HG02938 (cell line): Measurements from ENCODE around the gene EXOC6B.

Experiments used
- ATAC-seq: cut with Tn5 transposase; IDR thresholded peaks from one replicate; pipeline ENCODE4 v1.9.1; 2021; ENCODE audit warnings: mild to moderate bottlenecking, moderate library complexity; ENCODE audit not compliant: unreplicated experiment

Gene EXOC6B

DNA sequence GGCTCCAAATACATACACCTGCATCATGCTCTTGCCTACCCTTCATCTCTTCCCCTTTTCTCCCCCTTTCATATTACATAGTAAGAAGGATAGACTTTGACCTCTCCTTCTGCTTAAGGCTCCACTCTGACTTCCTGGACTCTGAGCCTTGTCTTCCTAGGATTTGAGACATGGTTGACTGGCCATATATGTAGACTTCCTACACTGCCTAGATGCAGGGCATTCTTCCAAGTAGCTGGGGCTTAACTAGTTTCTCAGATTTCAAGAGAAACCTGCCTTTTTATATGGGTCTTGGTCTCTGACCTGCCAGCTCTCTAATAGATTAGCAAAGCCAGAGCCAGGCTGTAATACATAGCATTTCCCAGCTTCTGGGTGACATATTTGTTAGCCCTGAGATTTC is 642.8 kb downstream of the EXOC6B start:
- no peak for ATAC-seq

DNA sequence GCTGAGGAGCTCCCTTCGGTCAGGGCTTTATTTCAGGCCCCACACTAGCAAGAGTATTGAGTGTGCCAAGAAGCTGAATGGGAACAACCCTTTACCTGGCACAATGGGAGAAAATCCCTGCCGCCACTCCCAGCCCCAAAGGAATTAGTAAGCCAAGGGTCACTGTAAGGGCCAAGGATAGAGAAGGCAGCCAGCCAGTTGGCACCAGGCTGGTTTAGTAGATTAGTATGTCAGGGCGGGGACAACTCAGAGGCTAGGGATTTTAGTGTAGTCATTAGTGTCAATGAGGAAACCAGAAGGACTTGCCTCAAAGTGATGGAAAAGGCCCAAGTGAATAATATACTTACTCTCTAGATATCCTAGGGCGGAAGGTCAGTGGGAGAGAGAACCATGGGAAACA is 643.3 kb downstream of the EXOC6B start:
- no peak for ATAC-seq

DNA sequence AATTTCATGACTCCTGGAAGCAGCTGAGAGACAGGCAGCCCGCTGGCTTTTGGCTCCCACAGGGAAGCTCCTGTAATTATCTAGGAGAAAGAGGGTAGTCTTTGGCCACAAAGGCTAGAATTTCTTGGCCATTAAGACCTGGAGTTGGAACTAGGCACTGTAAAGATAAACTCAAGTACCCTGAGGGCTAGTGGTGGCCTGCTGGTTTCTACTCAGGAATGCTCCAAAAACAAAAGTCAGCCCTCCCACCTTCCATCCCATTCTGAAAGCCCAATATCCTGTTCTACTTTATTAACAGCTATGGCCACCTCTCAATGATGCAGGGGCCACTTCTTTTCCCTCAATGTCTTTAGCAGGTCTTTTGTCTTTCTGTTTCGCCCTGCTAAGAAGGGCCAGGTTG is 644.2 kb downstream of the EXOC6B start:
- ATAC-seq, result no peak

DNA sequence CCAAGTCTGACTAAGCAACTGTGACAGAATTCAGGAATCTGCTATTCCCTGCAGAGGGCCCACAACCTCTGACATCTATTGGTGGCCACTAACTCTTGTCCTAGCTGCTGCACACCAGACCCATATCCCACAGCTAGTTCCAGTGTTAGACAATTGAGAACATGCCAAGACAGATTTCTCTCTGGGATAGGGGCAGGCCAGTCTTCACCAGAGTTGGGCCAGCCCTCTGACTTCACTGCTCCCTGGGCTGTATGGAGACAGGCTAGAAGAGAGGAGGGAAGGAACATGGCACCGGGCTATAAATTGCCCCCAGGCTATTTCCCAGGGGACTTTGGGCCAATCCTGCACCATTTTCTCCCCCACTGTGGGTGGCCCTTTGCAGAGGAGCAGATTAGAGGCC is 645.5 kb downstream of the EXOC6B start:
- ATAC-seq, result no peak

DNA sequence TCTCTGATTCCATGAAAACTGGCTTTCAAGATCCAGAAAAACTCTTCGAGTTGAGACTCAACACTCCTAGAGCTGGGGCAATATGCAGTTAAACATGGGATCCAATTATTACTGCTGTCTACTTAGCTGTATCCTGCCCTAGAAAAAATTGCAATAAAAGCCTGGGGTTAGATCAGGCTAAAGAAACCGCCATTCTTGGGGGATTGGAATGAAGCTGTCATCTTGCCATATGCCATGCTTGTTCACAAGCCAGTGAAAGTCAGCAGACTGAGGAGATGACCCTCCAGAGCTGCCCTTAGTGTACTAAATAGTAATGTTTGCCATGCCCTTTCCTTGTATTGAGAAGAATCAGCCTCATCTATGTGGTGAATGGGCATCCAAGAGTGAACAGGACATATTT is 647.3 kb downstream of the EXOC6B start:
- ATAC-seq, result no peak

DNA sequence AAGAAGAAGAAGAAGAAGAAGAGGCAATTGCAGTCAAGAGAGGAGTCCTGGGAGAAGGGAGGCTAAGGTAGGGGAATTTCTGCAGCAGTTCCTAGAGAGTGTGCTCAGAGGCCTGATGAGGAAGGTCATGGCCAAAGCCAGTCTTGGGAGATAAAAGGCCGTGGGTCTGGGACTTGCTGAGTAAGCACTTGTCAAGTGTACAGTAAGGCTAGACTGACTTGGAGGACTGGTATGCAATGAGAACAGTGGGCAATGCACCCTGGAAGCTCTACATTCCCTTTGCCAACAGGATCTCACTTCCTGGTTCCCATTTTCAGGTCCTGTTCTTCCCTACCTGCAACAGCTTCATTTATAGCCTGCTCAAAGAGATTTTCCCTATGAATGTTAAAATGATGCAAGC is 649.6 kb downstream of the EXOC6B start:
- no peak for ATAC-seq

DNA sequence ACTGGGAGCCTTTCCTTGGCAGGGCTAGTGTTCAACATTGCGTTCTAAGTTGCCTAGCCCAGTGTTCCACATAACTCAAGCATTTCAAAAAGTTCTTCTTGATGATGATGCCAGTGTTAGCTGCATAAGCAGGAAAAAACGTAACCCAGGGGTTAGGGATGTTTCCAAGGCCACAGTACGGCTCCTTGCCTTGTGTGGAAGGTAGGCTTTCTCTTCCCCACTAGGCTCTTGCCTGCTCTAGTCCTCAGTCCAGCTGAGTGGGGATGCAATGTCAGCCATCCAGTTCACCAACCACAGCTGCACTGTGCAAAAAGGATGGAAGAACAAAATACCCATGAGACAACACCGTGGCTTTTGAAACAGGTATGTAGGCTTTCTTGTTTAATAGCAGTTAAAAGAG is 650.2 kb downstream of the EXOC6B start:
- no peak for ATAC-seq

DNA sequence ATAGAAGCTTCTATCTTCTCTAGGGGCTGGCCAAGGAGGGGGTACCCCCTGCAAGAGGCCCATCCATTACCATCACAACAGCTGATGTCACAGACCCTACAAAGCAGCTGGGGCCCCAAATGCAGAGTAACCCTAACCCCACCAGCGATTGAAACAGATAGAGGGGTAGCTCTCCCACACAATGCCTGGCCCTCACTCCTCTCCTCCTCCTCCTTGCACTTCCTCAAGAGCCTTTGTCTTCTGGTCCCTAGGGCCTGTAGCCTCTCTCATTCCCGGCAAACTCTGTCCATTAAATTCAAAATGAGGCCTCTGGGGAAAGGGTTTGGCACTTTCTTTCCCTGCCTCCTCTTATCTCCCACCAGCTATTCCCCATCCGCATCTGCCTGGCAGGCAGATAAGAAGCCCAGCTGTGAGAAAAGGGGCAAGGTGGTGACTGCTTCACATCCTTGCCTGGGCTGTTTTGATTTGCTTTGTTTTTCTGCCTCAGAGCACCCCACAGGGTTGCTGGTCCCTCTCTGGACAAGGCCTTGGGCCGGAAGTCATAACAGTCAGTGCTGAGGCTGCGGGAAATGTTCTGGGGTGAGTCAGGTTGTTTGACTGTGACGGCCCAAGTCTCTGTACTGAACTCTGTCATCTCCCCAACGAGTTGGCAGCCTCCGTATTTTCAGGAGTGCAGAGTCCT is 652.1 kb downstream of the EXOC6B start:
- ATAC-seq, result no peak

DNA sequence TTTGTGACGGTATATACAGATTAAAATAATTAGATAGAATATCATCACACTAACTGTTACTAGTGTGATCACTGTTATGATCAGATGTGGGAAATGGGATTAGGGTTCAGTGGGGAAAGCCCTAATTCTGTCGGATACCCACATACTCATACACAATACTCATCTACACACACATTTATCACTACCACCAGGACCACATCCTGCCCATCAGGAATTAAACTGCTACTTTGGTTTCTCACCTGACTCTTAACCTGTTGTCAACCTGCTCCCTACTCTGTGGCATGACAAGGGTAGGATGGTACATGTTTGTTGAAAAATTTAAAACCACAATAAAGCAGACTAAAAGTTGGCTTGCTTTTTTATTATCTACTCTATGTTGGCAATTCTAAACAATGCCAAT is 653.4 kb downstream of the EXOC6B start:
- ATAC-seq, result no peak

DNA sequence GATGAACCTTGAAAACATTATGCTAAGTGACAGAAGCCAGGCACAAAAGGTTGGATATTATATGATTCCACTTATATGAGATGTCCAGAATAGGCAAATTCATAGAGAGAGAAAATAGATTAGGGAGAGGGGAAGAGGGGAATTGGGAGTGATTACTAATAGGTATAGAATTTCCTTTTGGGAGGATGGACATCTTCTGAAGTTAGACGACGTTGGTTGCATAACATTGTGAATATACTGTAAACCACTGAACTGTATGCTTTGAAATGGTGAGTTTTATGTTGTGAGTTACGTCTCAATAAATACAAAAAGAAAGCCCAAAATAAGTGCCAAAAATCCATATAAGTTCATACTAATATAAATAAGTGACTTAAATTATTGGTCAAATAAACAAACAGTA is 659.6 kb downstream of the EXOC6B start:
- ATAC-seq, result no peak

DNA sequence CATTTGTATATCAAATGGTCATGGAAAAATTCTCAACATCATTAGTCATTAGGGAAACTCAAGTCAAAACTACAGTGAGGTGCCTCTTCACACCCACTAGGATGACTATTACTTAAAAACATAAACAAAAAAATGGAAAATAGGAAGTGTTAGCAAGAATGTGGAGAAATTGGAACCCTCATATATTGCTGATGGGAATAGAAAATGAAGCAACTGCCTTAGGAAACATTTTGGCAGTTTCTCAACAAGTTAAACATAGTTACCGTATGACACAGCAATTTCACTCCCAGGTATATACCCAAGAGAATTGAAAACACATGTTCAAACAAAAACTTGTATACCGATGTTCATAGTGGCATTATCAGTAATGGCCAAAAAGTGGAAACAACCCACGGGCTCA is 660.0 kb downstream of the EXOC6B start:
- ATAC-seq, result no peak

DNA sequence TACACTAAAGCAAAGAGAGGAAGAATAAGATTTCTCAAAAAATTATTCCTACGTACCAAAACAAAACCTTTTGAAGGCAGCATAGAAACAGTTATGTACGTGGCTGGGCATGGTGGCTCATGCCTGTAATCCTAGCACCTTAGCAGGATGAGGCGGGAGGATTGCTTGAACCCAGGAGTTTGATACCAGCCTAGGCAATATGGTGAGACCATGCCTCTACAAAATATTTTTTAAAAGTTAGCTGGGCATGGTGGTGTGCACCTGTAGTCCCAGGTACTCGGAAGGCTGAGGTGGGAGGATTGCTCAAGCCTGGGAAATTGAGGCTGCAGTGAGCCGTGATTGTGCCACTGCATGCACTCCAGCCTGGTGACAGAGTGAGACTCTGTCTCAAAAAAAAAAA is 663.3 kb downstream of the EXOC6B start:
- ATAC-seq, result no peak

DNA sequence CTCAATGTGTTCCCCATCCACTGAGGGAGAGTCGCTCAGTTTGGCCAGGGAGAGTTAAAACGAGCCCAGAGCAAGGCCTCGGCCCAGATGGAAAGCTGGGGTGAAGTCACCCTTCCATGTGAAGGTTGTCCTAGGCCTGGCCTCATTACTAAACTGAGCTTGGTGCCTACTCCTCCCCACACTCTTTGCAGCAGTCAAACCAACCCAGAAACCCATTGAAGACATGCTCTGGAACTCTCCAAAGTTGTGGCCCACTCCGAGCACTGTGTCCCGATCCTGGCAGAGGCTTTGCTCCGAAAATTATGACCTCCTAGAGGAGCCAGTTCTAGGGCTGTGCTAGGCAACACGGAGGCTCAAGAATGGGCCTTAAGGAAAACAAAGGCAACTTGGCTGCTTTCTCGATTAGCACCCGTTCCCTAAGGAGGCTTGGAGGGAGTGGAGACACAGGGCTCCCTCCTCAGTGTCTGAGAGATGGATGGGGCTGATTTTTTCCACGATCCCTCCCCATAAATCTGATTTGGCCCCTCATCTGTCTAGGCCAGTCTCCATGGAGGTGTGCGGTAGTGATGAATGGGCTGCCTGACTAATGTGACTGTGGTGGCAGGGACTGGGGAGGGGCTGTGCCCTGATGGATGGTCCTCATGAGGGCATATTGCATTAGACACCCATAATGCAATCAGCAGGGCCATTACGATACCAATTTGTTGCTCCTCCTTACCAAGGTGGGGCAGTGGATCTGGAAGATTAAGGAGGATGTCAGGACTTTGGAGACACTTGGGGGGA is 666.4 kb downstream of the EXOC6B start:
- no peak for ATAC-seq

DNA sequence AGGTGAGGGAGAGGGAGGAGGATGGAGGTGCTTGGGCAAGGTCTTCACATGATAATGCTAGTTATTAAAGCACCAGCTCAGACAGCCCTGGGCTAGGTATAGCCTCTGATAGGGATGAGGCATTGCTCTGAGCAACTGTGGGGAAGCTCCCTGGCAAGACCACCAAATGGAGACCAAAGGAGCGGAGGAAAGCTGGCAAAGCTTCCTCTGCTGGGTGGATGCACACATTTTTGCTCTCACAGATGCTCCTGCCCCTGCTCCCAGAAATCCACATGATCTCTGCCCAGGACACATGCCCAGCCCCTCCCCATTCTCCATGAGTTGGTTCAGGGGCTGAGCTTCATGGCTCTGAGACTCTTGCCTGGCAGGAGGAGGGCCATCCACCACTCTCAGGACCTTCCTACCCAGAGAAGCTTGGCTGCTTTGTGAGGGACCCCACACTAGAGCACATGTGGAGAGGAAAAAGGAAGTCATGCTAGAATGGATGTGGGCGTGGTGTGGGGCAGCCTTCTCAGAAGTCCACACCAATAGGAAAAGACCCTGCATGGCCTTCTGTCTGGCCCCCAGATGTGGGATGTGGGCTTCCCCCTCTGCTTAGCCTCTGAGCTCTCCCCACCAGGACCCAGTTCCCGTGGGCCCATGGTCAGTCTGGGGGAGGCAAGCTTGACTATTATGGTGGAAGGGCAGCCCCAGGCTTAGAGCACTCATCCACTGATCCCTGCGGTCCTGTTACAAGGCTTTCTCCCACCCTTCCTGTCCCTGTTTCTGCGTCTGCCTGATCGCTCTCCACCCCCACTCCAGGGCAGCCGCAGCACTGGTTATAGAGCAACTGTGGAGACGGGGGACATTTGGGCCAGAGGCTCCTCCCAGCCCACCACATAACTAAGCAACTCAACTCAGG is 667.7 kb downstream of the EXOC6B start:
- ATAC-seq, result no peak

DNA sequence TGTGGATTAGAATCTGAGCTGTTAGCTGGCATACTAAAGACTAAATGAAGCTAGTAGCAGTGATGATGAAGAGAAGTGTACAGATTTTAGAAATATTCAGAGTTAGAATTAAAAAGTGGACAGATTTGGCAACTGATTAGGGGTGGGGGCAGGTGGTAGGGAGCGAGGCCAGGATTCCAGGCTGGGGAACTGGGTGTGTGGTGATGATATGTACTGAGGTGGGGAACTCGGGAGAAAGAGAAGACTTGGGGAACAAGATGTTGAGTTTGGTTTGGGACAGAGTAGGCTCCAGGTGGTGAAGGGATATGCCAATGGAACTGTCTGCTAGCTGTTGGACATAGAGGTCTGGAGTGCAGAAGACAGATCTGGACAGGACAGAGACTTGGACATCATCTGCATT is 669.0 kb downstream of the EXOC6B start:
- no peak for ATAC-seq

DNA sequence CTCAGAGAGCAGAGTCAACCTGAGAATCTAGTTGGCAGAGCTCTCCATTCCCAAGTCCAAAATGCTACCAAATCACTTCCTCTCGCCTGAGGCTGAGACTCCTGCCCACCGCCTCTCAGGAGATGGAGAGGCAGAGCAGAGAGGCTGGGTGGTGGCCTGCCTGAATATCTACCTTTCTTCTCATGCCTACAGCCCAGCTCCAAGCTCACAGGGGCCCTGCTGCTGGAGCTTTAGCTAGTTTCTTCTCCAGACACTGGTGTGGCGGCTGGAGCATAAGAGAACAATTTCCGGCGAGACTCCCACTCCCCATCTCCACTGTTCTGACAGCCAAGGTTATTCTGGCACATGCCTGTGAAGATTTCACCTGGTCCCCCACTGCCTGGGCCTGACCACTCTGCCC is 670.1 kb downstream of the EXOC6B start:
- no peak for ATAC-seq

DNA sequence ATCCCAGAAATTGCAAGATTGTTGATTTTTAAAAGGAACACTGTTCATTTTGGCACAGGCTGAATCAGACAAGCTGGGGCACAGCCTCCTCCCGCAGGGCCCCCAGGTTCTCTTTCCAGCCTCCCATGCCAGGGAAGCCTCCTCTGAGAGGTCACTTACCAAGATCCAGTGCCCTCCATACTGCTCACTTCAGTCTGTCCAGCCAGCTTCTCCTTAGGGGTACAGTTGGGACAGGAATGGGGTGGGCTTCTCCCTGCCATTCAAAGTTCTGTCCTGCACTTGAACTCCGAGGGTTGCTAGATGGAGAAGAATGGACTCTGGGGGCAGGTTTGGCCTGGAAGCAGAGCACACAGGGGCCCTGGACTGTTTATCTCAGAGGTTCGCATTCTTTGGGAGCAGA is 670.7 kb downstream of the EXOC6B start:
- no peak for ATAC-seq

DNA sequence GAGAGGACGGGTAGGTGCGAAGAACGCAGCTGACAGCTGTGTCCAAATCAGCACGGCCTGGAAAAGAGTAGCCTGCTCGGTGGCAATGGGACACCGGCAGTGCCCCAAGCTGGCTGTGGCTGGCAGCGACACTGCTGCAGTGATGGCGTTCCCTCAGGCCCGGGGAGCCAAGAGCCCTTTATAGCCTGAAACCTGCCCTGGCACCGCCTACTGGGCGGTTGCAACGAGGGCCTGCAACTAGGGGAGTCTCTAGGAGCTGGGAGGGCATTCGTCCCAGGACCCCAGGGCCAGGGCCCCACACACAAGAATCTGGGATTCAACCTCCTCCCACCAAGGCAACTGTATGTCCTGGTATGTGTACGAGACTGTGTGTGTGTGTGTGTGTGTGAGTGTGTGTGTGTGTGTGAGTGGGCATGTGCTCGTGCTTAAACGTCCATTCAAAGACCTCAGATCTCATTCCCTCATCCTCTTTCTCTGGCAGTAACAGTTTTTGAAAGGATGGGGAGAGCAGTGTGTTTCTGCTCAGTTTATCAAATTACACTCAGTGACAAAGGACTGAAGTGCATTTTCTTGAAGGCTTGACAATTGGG is 671.4 kb downstream of the EXOC6B start:
- ATAC-seq, result no peak

DNA sequence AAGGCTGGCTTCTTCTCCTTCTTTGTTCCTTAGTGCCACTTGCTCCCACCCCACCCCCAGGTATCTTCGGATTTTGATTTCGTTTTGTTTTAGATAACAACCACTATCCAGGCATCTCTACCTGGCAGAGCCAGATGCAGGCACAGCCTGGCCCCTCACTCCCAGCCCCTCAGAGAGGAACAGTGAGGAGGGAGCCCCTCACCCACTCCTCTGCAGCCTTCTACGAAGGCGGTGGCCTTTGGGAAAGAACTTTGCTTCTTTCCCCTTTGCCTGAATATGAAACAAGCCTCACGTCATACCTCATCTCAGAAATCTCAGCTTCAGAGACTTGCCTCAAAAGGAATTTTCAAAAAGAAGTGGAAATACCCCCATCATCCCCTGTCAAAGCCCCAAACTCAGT is 671.9 kb downstream of the EXOC6B start:
- no peak for ATAC-seq

DNA sequence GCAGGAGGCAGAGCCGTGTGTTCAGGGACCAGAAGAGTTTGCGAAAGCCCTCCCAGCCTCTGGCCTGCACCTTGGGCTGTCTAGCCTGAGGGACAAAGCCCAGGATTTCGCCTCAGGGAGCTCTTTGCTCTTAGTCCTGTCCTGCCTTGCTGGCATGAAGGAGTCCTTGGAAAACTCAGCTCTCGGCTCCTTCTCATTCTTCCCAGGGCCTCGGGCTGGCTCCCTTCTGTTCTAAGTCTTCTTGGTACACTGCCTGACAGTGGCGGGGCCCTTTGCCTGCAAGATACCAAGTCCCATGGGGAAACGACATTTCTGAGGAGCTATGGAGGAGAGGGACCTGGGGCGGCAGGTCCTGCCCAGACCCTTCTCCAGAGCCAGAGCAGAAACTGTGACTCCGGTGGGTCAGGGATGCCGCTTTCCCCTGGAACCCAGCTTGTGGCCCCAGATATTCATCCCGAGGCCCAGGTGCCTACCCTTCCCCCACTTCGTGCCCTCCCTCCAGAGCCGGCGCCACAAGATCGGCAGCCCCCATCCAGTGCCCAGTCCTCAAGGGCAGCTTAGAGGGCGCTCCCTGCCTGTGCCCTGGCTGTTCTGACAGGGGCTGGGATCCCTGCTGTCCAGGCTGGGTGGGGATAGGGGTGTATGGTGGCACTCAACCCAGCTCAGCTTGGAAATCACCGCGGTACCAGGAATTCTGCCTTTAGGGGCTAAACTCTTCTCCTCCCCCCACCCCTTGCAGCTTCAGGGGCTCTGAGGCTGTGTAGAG is 672.6 kb downstream of the EXOC6B start:
- no peak for ATAC-seq
